Loucy (cell line): ENCODE measurements around the gene BANP.

Experiments used
- H2AFZ ChIP-seq: fragments of 200-600 bp; sonication (generic); 2 replicates; pipeline ENCODE4 v1.6.0; 2016; ENCODE audit warnings: antibody characterized with exemption, mild to moderate bottlenecking, low read length, moderate library complexity
- H3F3A ChIP-seq: fragments of 200-600 bp; 2 replicates; pipeline ENCODE4 v1.6.0; 2016; ENCODE audit warnings: antibody characterized with exemption, low read depth, mild to moderate bottlenecking
- H3K27me3 ChIP-seq: fragments of 200-600 bp; sonication (generic); 2 replicates; pipeline ENCODE4 v1.6.1; 2014; ENCODE audit warnings: low read length, mild to moderate bottlenecking; ENCODE audit not compliant: insufficient read depth, poor library complexity, severe bottlenecking
- H3K36me3 ChIP-seq: fragments of 200-600 bp; sonication (generic); 2 replicates; pipeline ENCODE4 v1.6.1; 2016; ENCODE audit warnings: low read length; ENCODE audit not compliant: insufficient read depth
- H3K4me1 ChIP-seq: fragments of 200-600 bp; sonication (generic); 2 replicates; pipeline ENCODE4 v1.5.1; 2014; ENCODE audit warnings: low read length, mild to moderate bottlenecking; ENCODE audit not compliant: insufficient read depth, poor library complexity, severe bottlenecking
- H3K4me2 ChIP-seq: fragments of 200-600 bp; sonication (generic); 2 replicates; pipeline ENCODE4 v1.6.0; 2014; ENCODE audit warnings: antibody characterized with exemption, low read length, low read depth, mild to moderate bottlenecking; ENCODE audit not compliant: poor library complexity, severe bottlenecking
- H3K4me3 ChIP-seq: fragments of 200-600 bp; sonication (generic); 2 replicates; pipeline ENCODE4 v1.5.1; 2014; ENCODE audit warnings: low read length, mild to moderate bottlenecking, mixed read lengths; ENCODE audit not compliant: poor library complexity, severe bottlenecking
- H3K79me2 ChIP-seq: fragments of 200-600 bp; sonication (generic); 2 replicates; pipeline ENCODE4 v1.6.1; 2014; ENCODE audit warnings: low read length; ENCODE audit not compliant: insufficient read depth
- H3K9ac ChIP-seq: fragments of 200-600 bp; sonication (generic); 2 replicates; pipeline ENCODE4 v1.6.0; 2014; ENCODE audit warnings: mild to moderate bottlenecking, low read depth, low read length, moderate library complexity; ENCODE audit not compliant: poor library complexity, severe bottlenecking
- H3K9me2 ChIP-seq: fragments of 200-600 bp; sonication (generic); replicated peaks from 2 replicates; pipeline ENCODE4 v1.6.1; 2016; ENCODE audit warnings: low read depth, low read length, mixed read lengths
- H3K9me3 ChIP-seq: fragments of 200-600 bp; sonication (generic); 2 replicates; pipeline ENCODE4 v1.6.1; 2014; ENCODE audit warnings: mild to moderate bottlenecking, antibody characterized with exemption, low read length, low read depth; ENCODE audit not compliant: insufficient read depth
- H4K20me1 ChIP-seq: fragments of 200-600 bp; sonication (generic); 2 replicates; pipeline ENCODE4 v1.6.0; 2014; ENCODE audit warnings: antibody characterized with exemption, low read length, mild to moderate bottlenecking; ENCODE audit not compliant: insufficient read depth, poor library complexity, severe bottlenecking
- CTCF ChIP-seq: fragments of 200-600 bp; sonication (generic); conservative IDR thresholded peaks from 2 replicates; pipeline ENCODE4 v1.5.1; 2014; ENCODE audit warnings: mild to moderate bottlenecking, antibody characterized with exemption, low read length
- EZH2phosphoT487 ChIP-seq: fragments of 200-600 bp; IDR thresholded peaks from 2 replicates; pipeline ENCODE4 v1.6.1; 2018; ENCODE audit warnings: antibody characterized with exemption, mild to moderate bottlenecking, moderate library complexity, borderline replicate concordance

The BANP gene

GRCh38 chr16:88056212-88056611 is 105.0 kb downstream of the BANP start:
- Histone ChIP-seq H3K9me3 (no peaks in the 10 kb centered on the region), H3K9ac (no peak overlapping the region), H3K79me2 (no peaks in the 10 kb centered on the region), H3K36me3 (no peaks in the 10 kb centered on the region; the same call in 1 of the 2 replicates), H2AFZ (no peak overlapping the region), H3K27me3 (no peaks in the 10 kb centered on the region), H3F3A (no peaks in the 10 kb centered on the region), H3K4me2 (no peak overlapping the region), H3K4me3 (no peak overlapping the region), H3K9me2 (no peaks in the 10 kb centered on the region), H4K20me1 (no peaks in the 10 kb centered on the region), H3K4me1 (no peaks in the 10 kb centered on the region)
- TF ChIP-seq CTCF (no peak), EZH2phosphoT487 (no peak)

- TF ChIP-seq CTCF (no peak), EZH2phosphoT487 (no peak)
- no peaks in the 10 kb centered on the region for H3K9me2 ChIP-seq
- no peaks in the 10 kb centered on the region for H3K27me3 ChIP-seq
- no peaks in the 10 kb centered on the region for H4K20me1 ChIP-seq
- H3K79me2 ChIP-seq: no peaks in the 10 kb centered on the region
- no peaks in the 10 kb centered on the region for H3F3A ChIP-seq
- H3K4me3 ChIP-seq: no peak overlapping the region
- no peaks in the 10 kb centered on the region for H3K4me1 ChIP-seq
- no peak overlapping the region for H3K4me2 ChIP-seq
- H3K36me3 ChIP-seq: no peaks in the 10 kb centered on the region; the same call in 1 of the 2 replicates
- H3K9ac ChIP-seq: no peak overlapping the region
- H3K9me3 ChIP-seq: no peaks in the 10 kb centered on the region
- no peak overlapping the region for H2AFZ ChIP-seq
These were observed 106.4 kb downstream of the BANP start for GRCh38 chr16:88057656-88058055.

GRCh38 chr16:88058136-88058535 is 106.9 kb downstream of the BANP start:
- no peaks in the 10 kb centered on the region for H3K79me2 ChIP-seq
- H3K4me3 ChIP-seq: no peak overlapping the region
- H3K9me2 ChIP-seq: no peaks in the 10 kb centered on the region
- no peak overlapping the region for H2AFZ ChIP-seq
- TF ChIP-seq EZH2phosphoT487 (no peak), CTCF (no peak)
- H3K36me3 ChIP-seq: no peaks in the 10 kb centered on the region
- H3K4me2 ChIP-seq: no peak overlapping the region
- H3K27me3 ChIP-seq: no peaks in the 10 kb centered on the region
- no peaks in the 10 kb centered on the region for H4K20me1 ChIP-seq
- no peaks in the 10 kb centered on the region for H3K4me1 ChIP-seq
- H3K9me3 ChIP-seq: no peaks in the 10 kb centered on the region
- H3F3A ChIP-seq: no peaks in the 10 kb centered on the region
- H3K9ac ChIP-seq: no peak overlapping the region
